ENCODE results near the gene MGAT4A.
A peak's percentile ranks its signal among the peaks of the same experiment; 100 is the strongest.

MGAT4A gene

DNA sequence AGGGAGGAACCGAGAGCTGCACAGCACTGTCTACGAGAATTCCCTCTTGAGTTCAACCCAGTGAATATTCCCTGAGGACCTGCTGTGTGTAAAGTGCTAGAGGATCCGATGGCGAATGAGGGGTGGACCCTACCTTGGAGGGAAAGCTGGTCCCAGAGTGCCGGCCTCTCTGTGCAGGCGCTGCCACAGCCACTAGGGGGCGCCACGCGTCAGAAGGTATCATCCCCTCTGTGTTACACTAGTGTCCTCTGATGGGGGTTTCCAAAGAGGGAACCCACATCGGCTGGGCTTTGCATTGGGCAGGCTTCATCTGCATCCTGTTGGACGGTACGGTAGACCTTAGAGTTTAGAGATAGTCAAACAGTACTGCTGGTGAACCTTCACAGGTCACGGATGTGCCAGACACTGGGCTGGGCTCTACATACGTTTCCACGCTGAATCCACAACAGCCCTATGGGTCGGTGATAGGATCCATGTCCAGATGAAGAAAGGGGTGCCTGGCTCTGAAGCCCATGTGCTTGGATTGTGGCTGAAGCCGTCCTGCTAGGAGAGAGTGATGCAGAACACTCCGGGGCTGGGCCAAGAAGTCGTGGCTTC lies 161.6 kb downstream of the MGAT4A start:
- DNase-seq, result peak; percentile 54
